ENCODE data around the gene UGT1A10.

DNA sequence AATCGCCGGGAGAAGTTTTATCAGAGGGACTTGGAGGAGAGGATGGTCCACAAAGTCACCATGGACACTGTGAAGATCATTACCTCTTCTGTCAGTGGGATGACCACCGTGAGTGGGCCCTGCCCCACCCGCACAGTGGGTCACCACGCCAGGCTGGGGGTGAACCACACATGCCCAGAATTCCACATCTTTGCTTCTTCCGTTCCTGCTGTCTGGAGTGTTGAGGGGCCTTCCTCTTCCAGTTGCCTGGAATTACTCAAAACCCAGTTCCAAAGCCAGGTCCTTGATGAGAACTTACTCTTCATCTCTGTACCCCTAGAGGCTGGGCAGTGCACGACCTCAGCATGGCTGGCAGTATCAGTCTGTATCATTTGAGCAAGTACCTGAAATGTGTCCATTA, 164.0 kb downstream of the UGT1A10 start:
- TF ChIP-seq, protein P1, sequence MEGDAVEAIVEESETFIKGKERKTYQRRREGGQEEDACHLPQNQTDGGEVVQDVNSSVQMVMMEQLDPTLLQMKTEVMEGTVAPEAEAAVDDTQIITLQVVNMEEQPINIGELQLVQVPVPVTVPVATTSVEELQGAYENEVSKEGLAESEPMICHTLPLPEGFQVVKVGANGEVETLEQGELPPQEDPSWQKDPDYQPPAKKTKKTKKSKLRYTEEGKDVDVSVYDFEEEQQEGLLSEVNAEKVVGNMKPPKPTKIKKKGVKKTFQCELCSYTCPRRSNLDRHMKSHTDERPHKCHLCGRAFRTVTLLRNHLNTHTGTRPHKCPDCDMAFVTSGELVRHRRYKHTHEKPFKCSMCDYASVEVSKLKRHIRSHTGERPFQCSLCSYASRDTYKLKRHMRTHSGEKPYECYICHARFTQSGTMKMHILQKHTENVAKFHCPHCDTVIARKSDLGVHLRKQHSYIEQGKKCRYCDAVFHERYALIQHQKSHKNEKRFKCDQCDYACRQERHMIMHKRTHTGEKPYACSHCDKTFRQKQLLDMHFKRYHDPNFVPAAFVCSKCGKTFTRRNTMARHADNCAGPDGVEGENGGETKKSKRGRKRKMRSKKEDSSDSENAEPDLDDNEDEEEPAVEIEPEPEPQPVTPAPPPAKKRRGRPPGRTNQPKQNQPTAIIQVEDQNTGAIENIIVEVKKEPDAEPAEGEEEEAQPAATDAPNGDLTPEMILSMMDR (conservative IDR thresholded peaks at IDR 0.05 in 1 of 2, IDR thresholded peaks at IDR 0.05 in 1 of 2; ENCODE audit: extremely low read depth in 1 of 2, insufficient read depth in 1 of 2, low read depth in 1 of 2, low read length in 2 of 2): no peak
- TF ChIP-seq EZH2 (IDR thresholded peaks at IDR 0.05; ENCODE audit: borderline replicate concordance, low read length): no peak

All from mammary epithelial cell (primary cell).